SU-DHL-6 (cell line): ENCODE results near the gene FZD4.

Source experiments
- H2AFZ ChIP-seq: fragments of 200-600 bp; sonication (generic); 2 replicates; pipeline ENCODE4 v1.6.1; 2014; ENCODE audit warnings: low read depth, mild to moderate bottlenecking, moderate library complexity, mixed read lengths, antibody characterized with exemption, low read length; ENCODE audit not compliant: severe bottlenecking
- H3F3A ChIP-seq: fragments of 200-600 bp; shearing (Covaris generic); 2 replicates; pipeline ENCODE4 v1.6.0; 2016; ENCODE audit warnings: antibody characterized with exemption, mild to moderate bottlenecking; ENCODE audit not compliant: insufficient read depth
- H3K27ac ChIP-seq: fragments of 200-600 bp; sonication (generic); 2 replicates; pipeline ENCODE4 v1.5.1; 2016; ENCODE audit warnings: low read depth, mild to moderate bottlenecking, low read length, moderate library complexity, mixed read lengths
- H3K27me3 ChIP-seq: fragments of 200-600 bp; sonication (generic), shearing (Covaris generic); 2 replicates; pipeline ENCODE4 v1.6.0; 2014; ENCODE audit warnings: mild to moderate bottlenecking, low read length
- H3K36me3 ChIP-seq: fragments of 200-600 bp; sonication (generic); 2 replicates; pipeline ENCODE4 v1.6.1; 2014; ENCODE audit warnings: mild to moderate bottlenecking, low read length, mixed read lengths
- H3K4me2 ChIP-seq: fragments of 300-600, 200-600 bp; shearing (Covaris generic), sonication (generic); 2 replicates; pipeline ENCODE4 v1.6.0; 2014; ENCODE audit warnings: low read length, low read depth, mild to moderate bottlenecking; ENCODE audit not compliant: poor library complexity, severe bottlenecking
- H3K4me3 ChIP-seq: fragments of 200-600 bp; sonication (generic); 2 replicates; pipeline ENCODE4 v1.5.1; 2014; ENCODE audit warnings: antibody characterized with exemption, low read length, mild to moderate bottlenecking, mixed read lengths; ENCODE audit not compliant: insufficient read depth, poor library complexity, severe bottlenecking
- H3K79me2 ChIP-seq: fragments of 200-600 bp; sonication (generic); 2 replicates; pipeline ENCODE4 v1.6.1; 2014; ENCODE audit warnings: mild to moderate bottlenecking, low read length, moderate library complexity; ENCODE audit not compliant: insufficient read depth
- H3K9ac ChIP-seq: fragments of 200-600 bp; sonication (generic); 2 replicates; pipeline ENCODE4 v1.7.0; 2014; ENCODE audit warnings: mild to moderate bottlenecking, low read length
- H3K9me2 ChIP-seq: fragments of 200-600 bp; sonication (generic); replicated peaks from 2 replicates; pipeline ENCODE4 v1.6.1; 2014; ENCODE audit warnings: low read length; ENCODE audit not compliant: insufficient read depth
- H3K9me3 ChIP-seq: fragments of 200-600 bp; sonication (generic); 2 replicates; pipeline ENCODE4 v1.6.1; 2014; ENCODE audit warnings: low read length, mixed read lengths; ENCODE audit not compliant: insufficient read depth
- H4K20me1 ChIP-seq: fragments of 200-600 bp; sonication (generic); 2 replicates; pipeline ENCODE4 v1.6.1; 2014; ENCODE audit warnings: low read depth, mild to moderate bottlenecking, antibody characterized with exemption, low read length, moderate library complexity, mixed read lengths
- EZH2phosphoT487 ChIP-seq: fragments of 200-600 bp; sonication (generic), shearing (Covaris generic); conservative IDR thresholded peaks from 2 replicates; pipeline ENCODE4 v1.6.1; 2018; ENCODE audit warnings: mild to moderate bottlenecking, antibody characterized with exemption, low read length, moderate library complexity, mixed read lengths
- TF ChIP-seq, protein P1 (sequence below): fragments of 200-600 bp; sonication (generic); IDR thresholded peaks from one replicate; pipeline ENCODE4 v1.5.1; 2017; ENCODE audit warnings: antibody characterized with exemption, mild to moderate bottlenecking, low read length, moderate library complexity; ENCODE audit not compliant: insufficient read depth, poor library complexity, severe bottlenecking

FZD4 gene

DNA sequence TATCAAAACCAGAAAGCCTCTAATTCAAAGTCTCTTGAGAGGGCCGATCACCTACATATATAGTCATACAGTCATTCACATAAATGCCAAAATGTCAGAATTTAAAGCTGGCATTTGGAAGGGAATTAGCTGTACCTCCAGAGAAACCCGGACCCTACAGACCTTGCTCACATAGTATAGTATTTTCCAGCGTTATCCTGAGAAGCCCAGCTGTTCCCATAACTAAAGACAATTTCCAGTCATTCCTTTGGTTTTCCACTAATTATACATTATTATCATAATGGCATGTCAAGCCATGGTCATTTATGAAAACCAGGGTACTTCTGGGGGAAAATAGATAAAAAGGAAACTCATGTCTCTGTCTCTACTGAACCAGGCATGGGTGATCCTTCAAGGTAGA lies 53.6 kb downstream of the FZD4 start:
- TF ChIP-seq, protein P1, sequence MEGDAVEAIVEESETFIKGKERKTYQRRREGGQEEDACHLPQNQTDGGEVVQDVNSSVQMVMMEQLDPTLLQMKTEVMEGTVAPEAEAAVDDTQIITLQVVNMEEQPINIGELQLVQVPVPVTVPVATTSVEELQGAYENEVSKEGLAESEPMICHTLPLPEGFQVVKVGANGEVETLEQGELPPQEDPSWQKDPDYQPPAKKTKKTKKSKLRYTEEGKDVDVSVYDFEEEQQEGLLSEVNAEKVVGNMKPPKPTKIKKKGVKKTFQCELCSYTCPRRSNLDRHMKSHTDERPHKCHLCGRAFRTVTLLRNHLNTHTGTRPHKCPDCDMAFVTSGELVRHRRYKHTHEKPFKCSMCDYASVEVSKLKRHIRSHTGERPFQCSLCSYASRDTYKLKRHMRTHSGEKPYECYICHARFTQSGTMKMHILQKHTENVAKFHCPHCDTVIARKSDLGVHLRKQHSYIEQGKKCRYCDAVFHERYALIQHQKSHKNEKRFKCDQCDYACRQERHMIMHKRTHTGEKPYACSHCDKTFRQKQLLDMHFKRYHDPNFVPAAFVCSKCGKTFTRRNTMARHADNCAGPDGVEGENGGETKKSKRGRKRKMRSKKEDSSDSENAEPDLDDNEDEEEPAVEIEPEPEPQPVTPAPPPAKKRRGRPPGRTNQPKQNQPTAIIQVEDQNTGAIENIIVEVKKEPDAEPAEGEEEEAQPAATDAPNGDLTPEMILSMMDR, result no peak
- H4K20me1 ChIP-seq, result no peaks in the 10 kb centered on the region
- H3K9me2 ChIP-seq, result no peaks in the 10 kb centered on the region
- no peak overlapping the region for H3K9ac ChIP-seq
- no peaks in the 10 kb centered on the region for H3K9me3 ChIP-seq
- no peak overlapping the region for H2AFZ ChIP-seq
- no peak overlapping the region for H3K4me3 ChIP-seq
- no peaks in the 10 kb centered on the region for H3K27me3 ChIP-seq
- H3K36me3 ChIP-seq, result no peaks in the 10 kb centered on the region
- H3F3A ChIP-seq, result no peaks in the 10 kb centered on the region
- H3K27ac ChIP-seq, result no peak overlapping the region
- H3K79me2 ChIP-seq, result no peaks in the 10 kb centered on the region
- no peak overlapping the region for H3K4me2 ChIP-seq

DNA sequence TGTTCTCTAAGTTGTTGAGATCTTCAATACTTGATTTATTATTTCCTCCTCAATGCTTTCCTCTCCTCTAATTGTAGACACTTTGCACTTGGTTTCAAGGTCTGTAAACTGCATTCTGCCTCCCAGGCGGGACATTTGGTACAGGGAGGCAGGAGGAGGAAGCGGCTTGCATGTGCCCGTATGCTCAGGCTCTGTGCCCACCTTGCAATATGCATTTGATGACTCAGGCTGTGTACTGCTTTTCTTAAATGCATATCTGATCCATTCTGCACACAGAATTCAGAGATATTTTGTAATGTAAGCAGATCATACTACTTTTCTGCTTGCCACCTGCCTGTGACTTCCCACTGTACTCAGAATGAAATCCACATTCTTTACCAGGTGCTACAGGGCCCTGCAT lies 55.0 kb downstream of the FZD4 start:
- Histone ChIP-seq H3K9me3 (no peaks in the 10 kb centered on the region), H3K36me3 (no peaks in the 10 kb centered on the region), H3K9me2 (no peaks in the 10 kb centered on the region), H3K27ac (no peak overlapping the region), H3K4me2 (no peak overlapping the region), H3K4me3 (no peak overlapping the region), H3K79me2 (no peaks in the 10 kb centered on the region), H4K20me1 (no peaks in the 10 kb centered on the region), H3K9ac (no peak overlapping the region), H2AFZ (no peak overlapping the region), H3F3A (no peaks in the 10 kb centered on the region), H3K27me3 (no peaks in the 10 kb centered on the region)
- TF ChIP-seq, protein P1, result no peak
- no peak for TF ChIP-seq EZH2phosphoT487

DNA sequence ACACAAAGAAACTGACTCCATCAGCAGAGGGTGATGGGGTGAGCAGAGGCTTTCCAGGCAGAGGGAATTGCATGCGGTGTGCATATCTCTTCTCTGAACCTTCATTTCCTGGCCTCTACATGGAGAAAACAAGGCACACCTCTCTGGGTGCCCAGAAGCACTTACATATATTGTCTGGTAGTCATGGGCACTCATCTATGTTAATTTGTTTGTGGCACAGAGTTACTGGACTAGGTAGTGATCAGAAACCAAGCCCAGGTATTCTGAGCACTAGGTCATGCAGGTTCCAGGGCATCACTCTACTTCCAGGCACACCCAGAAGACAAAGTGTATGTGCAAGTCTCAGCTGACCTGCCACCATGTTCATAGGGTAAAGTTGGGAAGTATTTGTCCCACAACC lies 56.5 kb downstream of the FZD4 start:
- TF ChIP-seq, protein P1, result no peak
- no peak for TF ChIP-seq EZH2phosphoT487
- H2AFZ ChIP-seq, result no peak overlapping the region
- H3K36me3 ChIP-seq, result no peaks in the 10 kb centered on the region
- no peaks in the 10 kb centered on the region for H3K9me2 ChIP-seq
- no peaks in the 10 kb centered on the region for H3K79me2 ChIP-seq
- H3K27me3 ChIP-seq, result no peaks in the 10 kb centered on the region
- no peak overlapping the region for H3K27ac ChIP-seq
- H3F3A ChIP-seq, result no peaks in the 10 kb centered on the region
- no peak overlapping the region for H3K4me2 ChIP-seq
- no peaks in the 10 kb centered on the region for H4K20me1 ChIP-seq
- no peak overlapping the region for H3K4me3 ChIP-seq
- H3K9ac ChIP-seq, result no peak overlapping the region
- no peaks in the 10 kb centered on the region for H3K9me3 ChIP-seq

DNA sequence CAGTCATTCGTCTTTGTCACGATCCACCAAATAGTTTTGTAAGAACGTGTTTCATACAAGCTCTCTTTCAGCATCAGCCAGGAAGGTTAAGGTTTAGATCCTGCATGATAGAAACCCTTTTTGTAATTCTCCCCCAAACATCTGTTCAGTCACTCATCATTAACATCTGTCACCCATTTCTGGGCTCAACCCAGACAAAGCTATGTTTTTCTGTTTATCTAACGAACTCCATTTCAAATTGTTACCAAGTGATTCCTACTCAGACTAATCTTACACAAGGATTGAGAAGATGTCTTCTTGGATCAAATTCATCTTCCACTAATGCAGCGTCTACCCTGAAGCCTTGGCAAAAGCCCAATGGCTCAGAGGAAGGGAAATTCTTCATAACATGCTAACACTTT lies 58.8 kb downstream of the FZD4 start:
- H3K9me3 ChIP-seq, result no peaks in the 10 kb centered on the region
- H3K4me3 ChIP-seq, result no peak overlapping the region
- H3K27me3 ChIP-seq, result no peaks in the 10 kb centered on the region
- no peaks in the 10 kb centered on the region for H3F3A ChIP-seq
- no peaks in the 10 kb centered on the region for H3K9me2 ChIP-seq
- no peaks in the 10 kb centered on the region for H3K36me3 ChIP-seq
- no peak overlapping the region for H3K4me2 ChIP-seq
- TF ChIP-seq, protein P1, result no peak
- TF ChIP-seq EZH2phosphoT487, result no peak
- H3K79me2 ChIP-seq, result no peaks in the 10 kb centered on the region
- no peaks in the 10 kb centered on the region for H4K20me1 ChIP-seq
- H2AFZ ChIP-seq, result no peak overlapping the region
- no peak overlapping the region for H3K9ac ChIP-seq
- no peak overlapping the region for H3K27ac ChIP-seq
